H1 (cell line): ENCODE measurements around the gene GPER1.

Source experiments
- BRCA1 ChIP-seq: IDR thresholded peaks from 2 replicates; pipeline ENCODE4 v1.6.1; 2012; ENCODE audit warnings: low read depth, low read length, improper control_type of control experiment
- CREB1 ChIP-seq: IDR thresholded peaks from 2 replicates; pipeline ENCODE4 v1.6.1; 2012; ENCODE audit warnings: inconsistent platforms
- CTCF ChIP-seq, 3 experiments: IDR thresholded peaks; 1 replicate in 2 of 3; 2 replicates in 1 of 3; pipeline versions ENCODE4 v1.5.1 to v1.6.1; 2011; ENCODE audit warnings: low read length in 3 of 3, mild to moderate bottlenecking in 3 of 3, inconsistent platforms in 2 of 3, low read depth in 1 of 3, moderate library complexity in 1 of 3; ENCODE audit not compliant: insufficient read depth in 1 of 3; ENCODE audit errors: control extremely low read depth in 1 of 3
- EZH2 ChIP-seq: fragments of 200-600 bp; sonication (generic); IDR thresholded peaks from 2 replicates; pipeline ENCODE4 v1.7.1; 2012; ENCODE audit warnings: low read depth, mild to moderate bottlenecking, moderate library complexity, low read length, inconsistent platforms; ENCODE audit not compliant: severe bottlenecking
- POLR2AphosphoS5 ChIP-seq: IDR thresholded peaks from 2 replicates; pipeline ENCODE4 v1.6.1; 2011; ENCODE audit warnings: low read depth, low read length
- RNF2 ChIP-seq: fragments of 200-900, 300-1000 bp; sonication (generic); IDR thresholded peaks from 2 replicates; pipeline ENCODE4 v1.7.1; 2016; ENCODE audit warnings: borderline replicate concordance, low read depth, mild to moderate bottlenecking, antibody characterized with exemption, low read length; ENCODE audit not compliant: poor library complexity, severe bottlenecking; ENCODE audit errors: missing control alignments
- TCF12 ChIP-seq: IDR thresholded peaks from 2 replicates; pipeline ENCODE4 v1.6.1; 2011; ENCODE audit warnings: low read depth, mild to moderate bottlenecking, low read length

DNA sequence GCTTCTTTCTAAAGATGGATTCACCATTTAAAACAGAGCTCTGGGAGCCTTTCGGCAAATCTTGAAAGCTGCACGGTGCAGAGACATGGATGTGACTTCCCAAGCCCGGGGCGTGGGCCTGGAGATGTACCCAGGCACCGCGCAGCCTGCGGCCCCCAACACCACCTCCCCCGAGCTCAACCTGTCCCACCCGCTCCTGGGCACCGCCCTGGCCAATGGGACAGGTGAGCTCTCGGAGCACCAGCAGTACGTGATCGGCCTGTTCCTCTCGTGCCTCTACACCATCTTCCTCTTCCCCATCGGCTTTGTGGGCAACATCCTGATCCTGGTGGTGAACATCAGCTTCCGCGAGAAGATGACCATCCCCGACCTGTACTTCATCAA is 3.7 kb downstream of the GPER1 start:
- TF ChIP-seq TCF12 (no peak), CTCF (IDR thresholded peaks at IDR 0.05; ENCODE audit: control extremely low read depth in 1 of 3, insufficient read depth in 1 of 3, low read depth in 1 of 3, low read length in 3 of 3) (no peak), EZH2 (no peak), POLR2AphosphoS5 (no peak), CREB1 (no peak), RNF2 (no peak), BRCA1 (no peak)
